GM18868 (cell line): ENCODE results near the gene STAC3.

ENCODE experiments used
- ATAC-seq: cut with Tn5 transposase; IDR thresholded peaks from one replicate; pipeline ENCODE4 v1.9.1; 2021; ENCODE audit warnings: mild to moderate bottlenecking, moderate library complexity; ENCODE audit not compliant: unreplicated experiment

The STAC3 gene

DNA sequence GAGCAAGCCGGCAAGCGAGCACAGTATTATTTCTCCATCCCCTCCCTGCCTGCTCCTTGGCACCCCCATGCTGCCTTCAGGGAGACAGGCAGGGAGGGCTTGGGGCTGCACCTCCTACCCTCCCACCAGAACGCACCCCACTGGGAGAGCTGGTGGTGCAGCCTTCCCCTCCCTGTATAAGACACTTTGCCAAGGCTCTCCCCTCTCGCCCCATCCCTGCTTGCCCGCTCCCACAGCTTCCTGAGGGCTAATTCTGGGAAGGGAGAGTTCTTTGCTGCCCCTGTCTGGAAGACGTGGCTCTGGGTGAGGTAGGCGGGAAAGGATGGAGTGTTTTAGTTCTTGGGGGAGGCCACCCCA, 38.3 kb downstream of the STAC3 start:
- ATAC-seq = no peak

DNA sequence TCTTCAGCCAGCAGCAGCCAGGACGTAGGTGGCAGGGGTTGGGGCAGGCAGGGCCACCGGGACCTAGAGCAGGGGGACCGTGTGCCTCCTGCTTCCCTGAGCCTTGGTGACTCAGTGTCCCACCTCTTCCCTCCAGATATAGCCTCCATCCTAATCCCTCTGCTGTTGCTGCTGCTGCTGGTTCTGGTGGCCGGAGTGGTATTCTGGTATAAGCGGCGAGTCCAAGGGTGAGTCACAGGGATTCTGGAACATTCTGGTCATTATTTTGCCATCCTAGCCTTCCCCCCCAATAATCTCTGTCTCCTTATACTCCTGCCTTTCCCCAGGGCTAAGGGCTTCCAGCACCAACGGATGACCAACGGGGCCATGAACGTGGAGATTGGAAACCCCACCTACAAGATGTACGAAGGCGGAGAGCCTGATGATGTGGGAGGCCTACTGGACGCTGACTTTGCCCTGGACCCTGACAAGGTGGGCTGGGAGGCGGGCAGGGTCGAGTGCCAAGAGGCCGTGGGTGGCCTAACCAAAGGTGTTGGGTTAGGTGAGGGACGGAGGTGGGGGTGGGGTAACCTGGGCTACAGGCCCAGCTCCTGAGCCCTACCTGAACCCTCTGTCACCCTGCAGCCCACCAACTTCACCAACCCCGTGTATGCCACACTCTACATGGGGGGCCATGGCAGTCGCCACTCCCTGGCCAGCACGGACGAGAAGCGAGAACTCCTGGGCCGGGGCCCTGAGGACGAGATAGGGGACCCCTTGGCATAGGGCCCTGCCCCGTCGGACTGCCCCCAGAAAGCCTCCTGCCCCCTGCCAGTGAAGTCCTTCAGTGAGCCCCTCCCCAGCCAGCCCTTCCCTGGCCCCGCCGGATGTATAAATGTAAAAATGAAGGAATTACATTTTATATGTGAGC, 38.9 kb downstream of the STAC3 start:
- no peak for ATAC-seq

DNA sequence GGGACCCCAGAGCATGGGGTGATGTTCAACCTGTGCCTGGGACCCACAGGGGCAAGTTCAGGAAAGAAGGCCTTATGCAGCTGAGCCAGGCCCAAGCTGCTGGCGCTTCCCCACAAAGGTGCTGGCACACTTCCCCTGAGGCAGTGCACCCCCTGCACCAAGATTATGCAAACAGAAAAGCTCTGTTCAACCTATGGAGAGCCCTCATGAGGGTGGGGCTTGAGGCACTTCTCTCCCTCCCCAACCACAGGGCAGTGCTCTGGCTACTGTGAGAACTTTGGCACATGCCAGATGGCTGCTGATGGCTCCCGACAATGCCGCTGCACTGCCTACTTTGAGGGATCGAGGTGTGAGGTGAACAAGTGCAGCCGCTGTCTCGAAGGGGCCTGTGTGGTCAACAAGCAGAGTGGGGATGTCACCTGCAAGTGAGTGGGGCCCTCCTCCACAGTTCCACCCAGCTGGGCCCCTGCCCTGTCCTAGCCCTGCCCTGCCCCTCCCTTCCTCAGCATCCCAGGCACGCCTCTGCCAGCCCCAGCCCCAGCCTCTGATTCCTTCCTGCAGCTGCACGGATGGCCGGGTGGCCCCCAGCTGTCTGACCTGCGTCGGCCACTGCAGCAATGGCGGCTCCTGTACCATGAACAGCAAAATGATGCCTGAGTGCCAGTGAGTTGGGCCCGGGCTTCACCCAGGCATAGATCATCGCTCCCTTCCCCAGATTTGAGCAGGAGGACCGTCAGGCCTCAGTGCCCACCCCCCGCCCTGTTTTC, 39.9 kb downstream of the STAC3 start:
- ATAC-seq = no peak

DNA sequence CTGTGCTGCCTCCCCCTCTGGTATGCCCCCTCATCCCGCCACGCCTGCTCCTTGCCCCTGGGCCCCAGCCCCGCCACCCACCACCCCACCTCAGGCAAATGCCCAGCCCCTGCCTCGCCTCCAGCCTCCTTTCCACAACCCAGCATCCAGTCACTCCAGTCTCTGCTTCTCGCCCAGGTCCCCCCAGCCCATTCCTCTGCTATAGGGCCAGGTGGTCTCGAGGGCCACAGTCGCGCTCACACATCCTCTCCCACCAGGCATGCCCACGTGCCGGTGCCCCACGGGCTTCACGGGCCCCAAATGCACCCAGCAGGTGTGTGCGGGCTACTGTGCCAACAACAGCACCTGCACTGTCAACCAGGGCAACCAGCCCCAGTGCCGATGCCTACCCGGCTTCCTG, 40.5 kb downstream of the STAC3 start:
- ATAC-seq = no peak

DNA sequence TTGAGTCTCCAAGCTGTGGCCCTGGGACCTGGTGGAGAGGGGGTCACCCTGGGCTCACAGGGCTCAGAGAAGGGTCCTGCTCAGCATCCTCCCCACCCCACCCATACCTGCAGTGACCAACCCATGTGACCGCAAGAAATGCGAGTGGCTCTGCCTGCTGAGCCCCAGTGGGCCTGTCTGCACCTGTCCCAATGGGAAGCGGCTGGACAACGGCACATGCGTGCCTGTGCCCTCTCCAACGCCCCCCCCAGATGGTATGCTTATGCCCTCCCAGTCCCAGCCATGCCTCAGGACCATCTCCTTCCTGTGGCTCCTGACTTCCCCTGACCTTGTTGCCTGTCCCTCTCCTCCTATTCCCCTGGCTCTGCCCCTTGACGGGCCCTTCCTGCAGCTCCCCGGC, 41.1 kb downstream of the STAC3 start:
- ATAC-seq = no peak

DNA sequence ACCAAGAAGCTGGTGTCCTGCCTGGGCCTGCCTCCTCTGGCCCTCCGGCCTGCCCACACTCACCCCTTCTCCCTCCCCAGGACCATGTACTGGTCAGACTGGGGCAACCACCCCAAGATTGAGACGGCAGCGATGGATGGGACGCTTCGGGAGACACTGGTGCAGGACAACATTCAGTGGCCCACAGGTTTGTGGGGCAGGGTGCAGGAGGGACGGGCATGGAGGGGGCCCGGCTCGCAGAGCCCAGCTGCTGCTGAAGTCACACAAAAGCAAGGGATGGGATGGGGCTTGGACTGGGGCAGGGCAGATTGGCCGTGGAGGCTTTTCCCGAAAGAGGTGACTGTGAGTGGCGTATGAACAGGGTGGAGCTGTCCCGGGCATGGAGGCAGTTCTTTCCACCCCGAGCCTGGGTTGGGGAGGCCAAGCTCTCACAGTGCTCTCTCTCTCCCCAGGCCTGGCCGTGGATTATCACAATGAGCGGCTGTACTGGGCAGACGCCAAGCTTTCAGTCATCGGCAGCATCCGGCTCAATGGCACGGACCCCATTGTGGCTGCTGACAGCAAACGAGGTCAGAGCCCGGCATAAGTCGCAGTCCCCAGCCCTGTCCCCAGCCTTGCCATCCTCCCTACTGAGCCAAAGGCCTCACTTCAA, 42.2 kb downstream of the STAC3 start:
- no peak for ATAC-seq

DNA sequence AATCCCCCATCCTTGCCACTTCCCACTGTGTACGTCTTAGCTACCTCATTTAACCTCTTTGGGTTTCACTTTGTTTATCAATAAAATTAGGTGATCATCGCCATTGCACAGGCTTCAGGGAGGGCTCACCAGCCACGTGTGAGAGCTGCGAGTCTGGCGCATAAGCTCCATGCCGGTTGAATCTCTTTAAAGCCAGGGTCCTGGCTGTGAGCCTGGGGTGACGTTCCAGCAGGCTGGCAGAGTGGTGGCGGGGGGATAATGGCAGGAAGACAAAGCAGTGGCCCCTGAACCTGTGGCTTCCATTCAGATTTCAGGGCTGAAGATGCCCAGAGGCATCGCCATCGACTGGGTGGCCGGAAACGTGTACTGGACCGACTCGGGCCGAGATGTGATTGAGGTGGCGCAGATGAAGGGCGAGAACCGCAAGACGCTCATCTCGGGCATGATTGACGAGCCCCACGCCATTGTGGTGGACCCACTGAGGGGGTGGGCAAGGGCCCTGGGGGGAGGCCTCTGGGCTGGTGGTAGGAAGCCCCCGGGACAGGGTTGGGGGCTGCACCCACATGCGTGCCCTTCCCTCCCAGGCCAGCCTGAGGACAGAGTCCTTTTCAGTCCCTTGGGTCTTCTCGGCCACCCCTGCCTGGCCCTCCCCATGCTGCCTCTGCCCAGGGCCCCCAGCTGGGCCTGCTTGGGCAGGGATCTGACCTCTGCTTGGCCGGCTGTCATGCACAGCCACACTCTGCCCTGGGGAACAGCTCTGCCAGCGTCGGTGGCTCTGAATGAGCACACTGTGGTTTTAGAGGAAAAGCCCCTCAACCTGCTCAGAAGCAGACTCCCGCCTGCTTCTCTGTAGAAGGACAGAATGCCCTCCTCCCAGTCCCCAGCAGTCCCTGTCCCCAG, 43.0 kb downstream of the STAC3 start:
- ATAC-seq = no peak

DNA sequence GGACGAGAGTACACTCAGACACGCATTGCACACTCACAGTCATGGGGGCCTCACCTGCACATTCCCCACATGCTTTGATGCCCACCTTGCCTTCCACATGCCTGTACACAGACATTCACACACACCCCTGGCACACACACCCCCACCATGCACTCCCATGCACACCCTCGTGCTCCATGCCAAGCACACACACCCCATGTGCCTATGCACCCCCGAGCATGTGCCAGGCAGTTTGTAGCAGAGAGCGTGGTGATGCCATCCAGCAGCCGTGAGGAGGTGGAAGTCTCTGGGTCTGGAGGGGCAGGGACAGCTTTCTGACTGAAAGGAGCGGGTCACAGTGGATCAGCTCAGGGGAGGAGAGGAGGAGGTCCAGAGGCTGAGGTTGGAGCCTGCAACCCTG, 45.1 kb downstream of the STAC3 start:
- no peak for ATAC-seq

DNA sequence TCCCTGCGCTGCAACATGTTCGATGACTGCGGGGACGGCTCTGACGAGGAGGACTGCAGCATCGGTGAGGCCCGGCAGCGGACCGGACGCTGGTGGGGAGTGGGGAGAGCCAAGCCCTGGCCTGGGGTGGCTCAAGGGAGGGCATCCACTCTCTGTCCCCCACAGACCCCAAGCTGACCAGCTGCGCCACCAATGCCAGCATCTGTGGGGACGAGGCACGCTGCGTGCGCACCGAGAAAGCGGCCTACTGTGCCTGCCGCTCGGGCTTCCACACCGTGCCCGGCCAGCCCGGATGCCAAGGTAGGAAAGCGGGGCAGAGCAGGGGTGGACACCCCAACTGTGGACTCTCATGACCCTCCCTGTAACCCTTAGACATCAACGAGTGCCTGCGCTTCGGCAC, 45.8 kb downstream of the STAC3 start:
- ATAC-seq = no peak

DNA sequence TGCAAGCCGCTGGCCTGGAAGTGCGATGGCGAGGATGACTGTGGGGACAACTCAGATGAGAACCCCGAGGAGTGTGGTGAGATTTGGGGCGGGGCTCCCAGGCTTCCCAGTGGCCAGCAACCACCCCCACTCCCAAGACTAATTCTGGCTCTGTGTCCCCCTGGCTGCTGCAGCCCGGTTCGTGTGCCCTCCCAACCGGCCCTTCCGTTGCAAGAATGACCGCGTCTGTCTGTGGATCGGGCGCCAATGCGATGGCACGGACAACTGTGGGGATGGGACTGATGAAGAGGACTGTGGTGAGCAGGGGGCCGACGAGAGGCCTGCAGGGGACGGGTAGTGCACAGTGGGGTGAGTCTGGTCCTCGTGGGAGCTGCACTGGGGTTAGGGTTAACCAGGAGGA, 46.5 kb downstream of the STAC3 start:
- ATAC-seq = no peak

DNA sequence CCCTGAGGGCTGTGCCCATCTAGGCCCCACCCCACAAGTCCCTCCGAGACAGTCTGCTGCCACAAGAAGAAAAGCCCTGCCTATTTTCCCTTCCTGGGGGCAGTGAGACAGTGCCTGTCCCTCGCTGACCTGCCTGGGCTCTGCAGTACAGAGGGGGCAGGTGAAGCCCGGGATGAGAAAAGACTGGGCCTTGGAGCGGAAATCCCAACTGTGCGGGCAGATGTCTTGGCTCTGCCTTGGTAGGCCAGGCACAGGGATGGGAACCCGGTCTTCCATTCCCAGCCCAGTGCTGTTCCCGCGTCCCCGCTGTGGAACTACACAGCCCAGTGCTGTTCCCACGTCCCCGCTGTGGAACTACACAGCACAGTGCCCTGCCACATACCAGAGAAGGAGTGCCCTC, 47.2 kb downstream of the STAC3 start:
- no peak for ATAC-seq

DNA sequence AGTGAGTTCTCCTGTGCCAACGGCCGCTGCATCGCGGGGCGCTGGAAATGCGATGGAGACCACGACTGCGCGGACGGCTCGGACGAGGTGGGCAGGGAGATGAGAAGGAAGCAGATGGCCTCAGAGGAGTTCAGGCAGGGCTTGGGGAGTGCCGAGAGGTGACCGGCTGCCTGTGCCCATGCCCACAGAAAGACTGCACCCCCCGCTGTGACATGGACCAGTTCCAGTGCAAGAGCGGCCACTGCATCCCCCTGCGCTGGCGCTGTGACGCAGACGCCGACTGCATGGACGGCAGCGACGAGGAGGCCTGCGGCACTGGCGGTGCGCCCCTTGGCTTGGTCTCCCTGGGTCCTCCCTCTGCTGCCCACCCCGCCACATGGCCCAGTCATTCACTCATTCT, 47.8 kb downstream of the STAC3 start:
- ATAC-seq = no peak

DNA sequence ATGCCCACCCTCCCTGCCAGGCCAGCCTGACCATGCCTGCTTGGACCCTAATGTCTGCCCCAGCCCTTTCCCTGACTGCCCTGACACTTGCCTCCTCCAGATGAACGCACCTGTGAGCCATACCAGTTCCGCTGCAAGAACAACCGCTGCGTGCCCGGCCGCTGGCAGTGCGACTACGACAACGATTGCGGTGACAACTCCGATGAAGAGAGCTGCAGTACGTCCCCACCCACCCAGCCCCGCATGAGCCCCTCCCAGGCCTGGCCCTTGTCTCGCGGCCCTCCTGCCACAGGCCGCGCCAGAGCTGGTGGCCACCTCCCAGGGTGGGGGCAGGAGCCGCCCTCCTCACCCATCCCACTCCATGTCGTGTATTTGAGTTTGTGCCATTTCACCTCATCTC, 48.7 kb downstream of the STAC3 start:
- ATAC-seq = no peak

DNA sequence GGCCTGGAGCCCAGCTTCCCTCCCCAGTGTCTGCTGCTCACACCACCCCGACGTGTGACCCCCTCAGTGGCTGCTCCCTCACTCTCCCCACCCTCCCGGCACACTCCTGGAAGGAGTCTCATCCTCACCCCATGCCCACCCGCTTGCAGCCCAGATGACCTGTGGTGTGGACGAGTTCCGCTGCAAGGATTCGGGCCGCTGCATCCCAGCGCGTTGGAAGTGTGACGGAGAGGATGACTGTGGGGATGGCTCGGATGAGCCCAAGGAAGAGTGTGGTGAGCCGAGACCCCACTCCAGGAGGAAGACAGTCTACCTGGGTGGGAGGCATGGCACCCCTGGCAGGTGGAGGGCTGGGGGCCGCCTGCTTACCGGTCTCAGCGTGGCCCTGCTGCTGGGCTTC, 49.4 kb downstream of the STAC3 start:
- no peak for ATAC-seq

DNA sequence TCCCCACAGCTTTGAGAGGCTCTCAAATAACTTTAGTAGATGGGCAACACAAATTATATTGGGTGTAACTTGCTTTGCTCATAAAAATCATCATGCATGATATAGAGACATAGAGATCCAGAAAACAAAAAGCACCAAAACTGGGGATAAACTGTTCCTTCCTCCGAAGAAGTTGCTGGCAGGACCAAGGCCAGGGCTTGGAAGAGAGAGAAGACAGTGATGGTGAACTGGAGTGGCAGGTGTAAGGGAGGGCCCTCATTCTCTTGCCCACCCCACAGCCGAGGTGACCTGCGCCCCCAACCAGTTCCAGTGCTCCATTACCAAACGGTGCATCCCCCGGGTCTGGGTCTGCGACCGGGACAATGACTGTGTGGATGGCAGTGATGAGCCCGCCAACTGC, 49.8 kb downstream of the STAC3 start:
- no peak for ATAC-seq

DNA sequence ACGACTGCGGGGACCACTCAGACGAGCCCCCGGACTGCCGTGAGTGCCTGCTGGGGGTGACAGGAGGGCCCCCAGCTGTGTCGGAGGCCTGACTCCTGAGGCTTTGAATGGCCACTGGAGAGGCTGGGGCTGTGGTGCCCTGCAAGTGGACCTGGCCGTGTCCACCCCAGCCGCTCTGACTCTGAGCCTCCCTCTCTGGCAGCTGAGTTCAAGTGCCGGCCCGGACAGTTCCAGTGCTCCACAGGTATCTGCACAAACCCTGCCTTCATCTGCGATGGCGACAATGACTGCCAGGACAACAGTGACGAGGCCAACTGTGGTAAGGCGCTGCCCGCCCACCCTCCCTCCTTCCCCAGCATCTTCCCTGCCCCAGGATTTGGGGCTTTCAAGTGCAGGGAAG, 50.5 kb downstream of the STAC3 start:
- ATAC-seq = no peak

DNA sequence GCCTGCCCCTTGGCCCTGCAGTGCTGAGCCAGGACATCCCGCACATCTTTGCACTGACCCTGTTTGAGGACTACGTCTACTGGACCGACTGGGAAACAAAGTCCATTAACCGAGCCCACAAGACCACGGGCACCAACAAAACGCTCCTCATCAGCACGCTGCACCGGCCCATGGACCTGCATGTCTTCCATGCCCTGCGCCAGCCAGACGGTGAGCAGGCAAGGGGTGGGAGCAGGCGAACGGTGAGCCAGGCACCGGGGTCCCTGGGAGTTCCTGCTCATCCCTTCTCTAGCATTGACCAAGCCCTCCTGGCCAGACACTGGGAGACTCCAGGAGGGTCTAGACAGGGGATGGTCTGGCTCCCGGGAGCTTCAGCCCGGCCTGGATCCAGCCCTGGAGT, 51.8 kb downstream of the STAC3 start:
- ATAC-seq = no peak

DNA sequence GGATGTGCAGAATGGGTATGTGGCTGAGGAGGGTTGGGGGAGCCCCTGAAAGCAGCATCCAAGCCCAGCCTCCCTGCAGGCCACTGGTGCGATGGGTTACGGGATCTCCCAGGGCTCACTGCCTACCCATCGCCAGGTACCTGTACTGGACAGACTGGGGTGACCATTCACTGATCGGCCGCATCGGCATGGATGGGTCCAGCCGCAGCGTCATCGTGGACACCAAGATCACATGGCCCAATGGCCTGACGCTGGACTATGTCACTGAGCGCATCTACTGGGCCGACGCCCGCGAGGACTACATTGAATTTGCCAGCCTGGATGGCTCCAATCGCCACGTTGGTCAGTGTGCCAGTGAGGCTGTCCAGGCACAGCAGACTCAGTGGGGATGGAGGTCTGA, 52.7 kb downstream of the STAC3 start:
- no peak for ATAC-seq

DNA sequence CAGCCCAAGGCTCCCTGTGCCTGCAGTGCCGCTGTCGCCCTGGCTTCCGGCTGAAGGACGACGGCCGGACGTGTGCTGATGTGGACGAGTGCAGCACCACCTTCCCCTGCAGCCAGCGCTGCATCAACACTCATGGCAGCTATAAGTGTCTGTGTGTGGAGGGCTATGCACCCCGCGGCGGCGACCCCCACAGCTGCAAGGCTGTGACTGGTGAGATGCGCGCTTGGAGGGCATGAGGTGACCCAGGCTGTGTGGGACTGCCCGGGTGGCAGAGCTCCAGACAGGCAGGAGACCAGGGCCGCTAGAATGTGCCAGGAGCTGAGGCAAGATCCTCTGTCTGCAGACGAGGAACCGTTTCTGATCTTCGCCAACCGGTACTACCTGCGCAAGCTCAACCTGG, 54.0 kb downstream of the STAC3 start:
- ATAC-seq = no peak

DNA sequence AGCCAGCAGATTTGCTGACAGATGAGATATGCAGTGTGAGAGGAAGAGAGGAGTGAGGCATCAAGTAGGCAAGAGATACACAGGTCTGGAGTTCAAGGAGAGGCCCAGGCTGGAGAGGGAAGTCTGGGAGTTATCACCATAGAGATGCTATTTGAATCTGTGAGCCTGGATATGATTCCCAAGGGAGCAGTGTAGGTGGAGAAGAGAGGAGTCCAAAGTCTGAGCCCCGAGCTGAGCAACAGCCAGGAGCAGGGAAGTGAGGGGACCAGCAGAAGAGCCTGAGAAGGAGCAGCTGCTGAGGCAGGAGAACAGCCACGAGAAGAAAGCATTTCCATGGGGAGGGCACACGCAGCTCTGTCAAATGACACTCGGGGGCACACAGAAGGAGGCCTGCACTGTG, 54.5 kb downstream of the STAC3 start:
- no peak for ATAC-seq
